Measurements from ENCODE around the gene TRIM29.
"Not testable (repeated sequence)": the region's sequence is repeated elsewhere in the genome, so short reads cannot be mapped to it uniquely, and the experiment has no call there.

TRIM29 gene

GRCh38 chr11:120137611-120138521, at the start of gene TRIM29:
Gene TRIM29 (minus strand): TSS chr11:120138113. CDS start chr11:120138031, 82 bp downstream.
- DNase-seq, result peak; percentile 43

GRCh38 chr11:120186774-120187591, 49.1 kb upstream of the TRIM29 start:
- DNase-seq, result peak; percentile 83

GRCh38 chr11:120186456-120186773, 48.5 kb upstream of the TRIM29 start:
- no peak for DNase-seq

- DNase-seq, result peak; percentile 88
Measured at GRCh38 chr11:120185706-120186455, 48.0 kb upstream of the TRIM29 start.

- peak; percentile 78 for DNase-seq
Measured at GRCh38 chr11:120184946-120185705, 47.2 kb upstream of the TRIM29 start.

- no peak for DNase-seq
Measured at GRCh38 chr11:120184371-120184945, 46.5 kb upstream of the TRIM29 start.

- DNase-seq, result no peak
Measured at GRCh38 chr11:120183701-120184141, 45.8 kb upstream of the TRIM29 start.

- peak; percentile 60 for DNase-seq
Measured at GRCh38 chr11:120182790-120183491, 45.0 kb upstream of the TRIM29 start.

GRCh38 chr11:120182372-120182771, 44.5 kb upstream of the TRIM29 start:
- DNase-seq, result peak; percentile 76

GRCh38 chr11:120181376-120181975, 43.6 kb upstream of the TRIM29 start:
- peak; percentile 21 for DNase-seq

GRCh38 chr11:120180551-120181232, 42.8 kb upstream of the TRIM29 start:
- DNase-seq, result peak; percentile 74

- DNase-seq, result not testable (repeated sequence)
Measured at GRCh38 chr11:120180063-120180462, 42.1 kb upstream of the TRIM29 start.

- DNase-seq, result no peak
Measured at GRCh38 chr11:120179057-120179672, 41.3 kb upstream of the TRIM29 start.

GRCh38 chr11:120178561-120179056, 40.7 kb upstream of the TRIM29 start:
- no peak for DNase-seq

GRCh38 chr11:120174866-120175265, 37.0 kb upstream of the TRIM29 start:
- DNase-seq, result no peak

GRCh38 chr11:120173807-120174206, 35.9 kb upstream of the TRIM29 start:
- DNase-seq, result no peak

GRCh38 chr11:120173019-120173705, 35.2 kb upstream of the TRIM29 start:
- DNase-seq, result peak; percentile 29

- peak; percentile 89 for DNase-seq
Measured at GRCh38 chr11:120172054-120172911, 34.4 kb upstream of the TRIM29 start.
